ENCODE results near the gene UGT2B7. TPM values are rescaled to one million over a fixed set of nuclear protein-coding genes. Genes with fewer than 3 reads are reported as not detected.
"Not testable (repeated sequence)": the region's sequence is repeated elsewhere in the genome, so short reads cannot be mapped to it uniquely, and the experiment has no call there.

The UGT2B7 gene
- total and polyA plus RNA-seq, 8 donors: 0.47 to 46.5 (median 19.8) TPM

- no peak for DNase-seq
- Histone ChIP-seq H3K4me1 (no peaks in the 10 kb centered on the region), H3K9me3 (peaks cover 0 to 4% of the 10 kb centered on the region in 2 donors), H3K36me3 (no peaks in the 10 kb centered on the region), H3K27me3 (no peaks in the 10 kb centered on the region), H3K4me3 (no peak overlapping the region), H3K27ac (no peak overlapping the region)
- no peak for ATAC-seq
- TF ChIP-seq CTCF (IDR thresholded peaks at IDR 0.05): no peak
- intact Hi-C loops (cut with DNase I): no loop called here
These were observed 536 bp downstream of the UGT2B7 start for GRCh38 chr4:69096810-69097209.

GRCh38 chr4:69098470-69098869 is 2.2 kb downstream of the UGT2B7 start:
- Histone ChIP-seq H3K4me3 (no peak overlapping the region), H3K27me3 (no peaks in the 10 kb centered on the region), H3K36me3 (no peaks in the 10 kb centered on the region), H3K4me1 (no peaks in the 10 kb centered on the region), H3K9me3 (no peaks in the 10 kb centered on the region), H3K27ac (no peak overlapping the region)
- no peak for TF ChIP-seq CTCF (IDR thresholded peaks at IDR 0.05)
- intact Hi-C loops (cut with DNase I): no loop called here
- DNase-seq (no peak), ATAC-seq (no peak)

GRCh38 chr4:69099910-69100309 is 3.6 kb downstream of the UGT2B7 start:
- Histone ChIP-seq H3K36me3 (no peaks in the 10 kb centered on the region), H3K4me3 (no peak overlapping the region), H3K27ac (no peak overlapping the region), H3K27me3 (no peaks in the 10 kb centered on the region), H3K4me1 (no peaks in the 10 kb centered on the region), H3K9me3 (no peaks in the 10 kb centered on the region)
- DNase-seq (no peak), ATAC-seq (no peak)
- intact Hi-C loops (cut with DNase I): no loop called here
- no peak for TF ChIP-seq CTCF (IDR thresholded peaks at IDR 0.05)

- H3K27me3 ChIP-seq; intact Hi-C loops (cut with DNase I); DNase-seq: not testable (repeated sequence)
These were observed 6.4 kb downstream of the UGT2B7 start for GRCh38 chr4:69102668-69103067.

GRCh38 chr4:69104719-69105275 is 8.5 kb downstream of the UGT2B7 start:
- DNase-seq (no peak), ATAC-seq (no peak)
- intact Hi-C loops (cut with DNase I): no loop called here
- no peak overlapping the region for H3K4me3 ChIP-seq
- no peaks in the 10 kb centered on the region for H3K36me3 ChIP-seq
- H3K9me3 ChIP-seq: no peaks in the 10 kb centered on the region
- no peaks in the 10 kb centered on the region for H3K27me3 ChIP-seq
- no peaks in the 10 kb centered on the region for H3K4me1 ChIP-seq
- no peak overlapping the region for H3K27ac ChIP-seq
- no peak for TF ChIP-seq CTCF (IDR thresholded peaks at IDR 0.05)

More at GRCh38 chr4:69102668-69103067, 6.4 kb downstream of the UGT2B7 start:
- H3K4me3 ChIP-seq, ATAC-seq, H3K9me3 ChIP-seq, H3K27ac ChIP-seq, H3K36me3 ChIP-seq, H3K4me1 ChIP-seq: not testable (repeated sequence)

- H3K27ac ChIP-seq; intact Hi-C loops (cut with DNase I); H3K9me3 ChIP-seq: not testable (repeated sequence)
These were observed 19.0 kb downstream of the UGT2B7 start for GRCh38 chr4:69115151-69115850.

More at GRCh38 chr4:69115151-69115850, 19.0 kb downstream of the UGT2B7 start:
- not testable (repeated sequence) for H3K4me1 ChIP-seq, H3K4me3 ChIP-seq, ATAC-seq, H3K27me3 ChIP-seq, H3K36me3 ChIP-seq
- DNase-seq: peak in 1 of 4 donors; percentile 61

Data from left lung (tissue), 10 donors.